ENCODE data around the gene SMPX.

The SMPX gene

GRCh38 chrX:21708116-21708515 lies 49.8 kb downstream of the SMPX start:
- H3K9ac ChIP-seq (ENCODE audit: low read length) = no peak overlapping the region
- H3K27ac ChIP-seq (ENCODE audit: low read depth, low read length) = no peak overlapping the region
- no peak overlapping the region for H3K4me3 ChIP-seq (ENCODE audit: low read depth in 1 of 2, low read length in 2 of 2)
- no peaks in the 10 kb centered on the region for H3K36me3 ChIP-seq (ENCODE audit: insufficient read depth, low read length)
- H3K27me3 ChIP-seq (ENCODE audit: control insufficient read depth in 1 of 2, insufficient read depth in 2 of 2, low read length in 2 of 2) = peaks cover 0 to 5% of the 10 kb centered on the region in 2 donors
- H3K4me1 ChIP-seq (ENCODE audit: insufficient read depth, low read length) = no peaks in the 10 kb centered on the region
- H3K9me3 ChIP-seq (ENCODE audit: low read length) = no peaks in the 10 kb centered on the region

GRCh38 chrX:21705225-21705624 lies 52.7 kb downstream of the SMPX start:
- no peaks in the 10 kb centered on the region for H3K4me1 ChIP-seq (ENCODE audit: insufficient read depth, low read length)

DNA sequence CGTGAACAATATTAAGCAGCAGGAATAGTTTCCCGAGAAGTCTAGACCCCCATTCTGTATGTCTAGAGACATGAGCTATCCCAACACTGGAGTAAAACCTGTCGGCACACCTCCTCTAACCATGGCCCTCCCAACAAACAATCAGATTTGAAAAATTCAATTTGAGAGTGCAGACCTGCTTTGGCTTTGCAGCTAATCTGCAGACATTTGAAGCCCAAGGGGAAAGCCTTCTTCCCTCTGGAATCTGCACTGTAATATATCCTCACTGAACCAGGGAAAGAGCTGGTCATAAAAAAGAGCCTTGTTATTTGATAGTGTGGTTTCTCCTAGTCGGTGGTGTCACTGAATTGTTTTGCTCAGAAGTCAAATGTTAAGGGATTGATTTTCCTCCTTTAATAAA lies 55.2 kb downstream of the SMPX start:
- H3K27me3 ChIP-seq (ENCODE audit: control insufficient read depth in 1 of 2, insufficient read depth in 2 of 2, low read length in 2 of 2) = peaks cover 0 to 3% of the 10 kb centered on the region in 2 donors
- no peak overlapping the region for H3K27ac ChIP-seq (ENCODE audit: low read depth, low read length)
- H3K4me1 ChIP-seq (ENCODE audit: insufficient read depth, low read length) = no peaks in the 10 kb centered on the region
- no peak overlapping the region for H3K4me3 ChIP-seq (ENCODE audit: low read depth in 1 of 2, low read length in 2 of 2)
- no peaks in the 10 kb centered on the region for H3K36me3 ChIP-seq (ENCODE audit: insufficient read depth, low read length)
- no peak overlapping the region for H3K9ac ChIP-seq (ENCODE audit: low read length)
- no peaks in the 10 kb centered on the region for H3K9me3 ChIP-seq (ENCODE audit: low read length)

More at GRCh38 chrX:21705225-21705624, 52.7 kb downstream of the SMPX start:
- Histone ChIP-seq H3K4me3 (ENCODE audit: low read depth in 1 of 2, low read length in 2 of 2) (no peak overlapping the region), H3K27ac (ENCODE audit: low read depth, low read length) (no peak overlapping the region), H3K9me3 (ENCODE audit: low read length) (no peaks in the 10 kb centered on the region), H3K27me3 (ENCODE audit: control insufficient read depth in 1 of 2, insufficient read depth in 2 of 2, low read length in 2 of 2) (peaks cover 0 to 5% of the 10 kb centered on the region in 2 donors), H3K9ac (ENCODE audit: low read length) (no peak overlapping the region), H3K36me3 (ENCODE audit: insufficient read depth, low read length) (no peaks in the 10 kb centered on the region)

DNA sequence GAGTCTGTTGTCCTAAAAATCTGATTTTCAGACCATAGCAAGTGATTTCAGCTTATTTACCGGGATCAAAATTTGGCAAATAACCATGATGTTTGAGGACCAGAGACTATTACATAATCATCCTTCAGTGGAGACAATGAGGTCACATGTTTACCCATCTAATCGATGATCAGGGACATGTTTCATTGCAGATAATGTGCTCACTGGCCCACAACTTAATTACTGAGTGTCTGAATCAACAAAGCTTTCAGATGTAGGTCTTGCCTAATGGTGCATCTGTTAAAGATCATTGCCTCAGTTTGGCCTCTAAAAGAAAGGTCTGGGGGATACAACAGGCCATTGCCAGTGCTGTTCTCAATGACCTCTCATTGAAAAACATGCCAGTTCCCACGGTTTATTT lies 56.9 kb downstream of the SMPX start:
- Histone ChIP-seq H3K27ac (ENCODE audit: low read depth, low read length) (no peak overlapping the region), H3K36me3 (ENCODE audit: insufficient read depth, low read length) (no peaks in the 10 kb centered on the region), H3K9ac (ENCODE audit: low read length) (no peak overlapping the region), H3K4me3 (ENCODE audit: low read depth in 1 of 2, low read length in 2 of 2) (no peak overlapping the region), H3K9me3 (ENCODE audit: low read length) (no peaks in the 10 kb centered on the region), H3K4me1 (ENCODE audit: insufficient read depth, low read length) (no peaks in the 10 kb centered on the region), H3K27me3 (ENCODE audit: control insufficient read depth in 1 of 2, insufficient read depth in 2 of 2, low read length in 2 of 2) (peaks cover 0 to 7% of the 10 kb centered on the region in 2 donors)

GRCh38 chrX:21700275-21700674 lies 57.6 kb downstream of the SMPX start:
- Histone ChIP-seq H3K9me3 (ENCODE audit: low read length) (no peaks in the 10 kb centered on the region), H3K27ac (ENCODE audit: low read depth, low read length) (no peak overlapping the region), H3K9ac (ENCODE audit: low read length) (no peak overlapping the region), H3K27me3 (ENCODE audit: control insufficient read depth in 1 of 2, insufficient read depth in 2 of 2, low read length in 2 of 2) (peaks cover 0 to 7% of the 10 kb centered on the region in 2 donors), H3K4me1 (ENCODE audit: insufficient read depth, low read length) (no peaks in the 10 kb centered on the region), H3K4me3 (ENCODE audit: low read depth in 1 of 2, low read length in 2 of 2) (no peak overlapping the region), H3K36me3 (ENCODE audit: insufficient read depth, low read length) (no peaks in the 10 kb centered on the region)

DNA sequence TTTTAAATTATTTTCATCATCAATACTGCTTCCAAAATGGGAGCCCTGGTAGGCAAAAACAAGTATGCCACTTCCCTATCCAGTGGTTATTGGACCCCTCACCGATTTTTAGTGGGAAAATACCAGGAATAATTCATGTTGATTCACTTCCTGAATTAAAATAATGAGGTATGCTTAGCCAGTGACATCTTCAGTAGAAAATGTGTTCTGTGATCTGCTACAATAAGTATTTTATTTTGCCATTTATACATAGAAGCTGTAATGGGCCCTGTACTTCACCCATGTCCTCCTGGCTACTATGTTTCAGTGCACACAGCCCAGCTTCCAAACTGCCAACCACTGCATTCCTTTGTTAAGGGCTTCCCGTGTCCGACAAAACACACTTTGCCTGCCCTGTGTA lies 58.8 kb downstream of the SMPX start:
- H3K4me3 ChIP-seq (ENCODE audit: low read depth in 1 of 2, low read length in 2 of 2) = no peak overlapping the region
- H3K4me1 ChIP-seq (ENCODE audit: insufficient read depth, low read length) = no peaks in the 10 kb centered on the region
- H3K9ac ChIP-seq (ENCODE audit: low read length) = no peak overlapping the region
- peaks cover 0 to 7% of the 10 kb centered on the region in 2 donors for H3K27me3 ChIP-seq (ENCODE audit: control insufficient read depth in 1 of 2, insufficient read depth in 2 of 2, low read length in 2 of 2)
- H3K36me3 ChIP-seq (ENCODE audit: insufficient read depth, low read length) = no peaks in the 10 kb centered on the region
- H3K9me3 ChIP-seq (ENCODE audit: low read length) = no peaks in the 10 kb centered on the region
- H3K27ac ChIP-seq (ENCODE audit: low read depth, low read length) = no peak overlapping the region

DNA sequence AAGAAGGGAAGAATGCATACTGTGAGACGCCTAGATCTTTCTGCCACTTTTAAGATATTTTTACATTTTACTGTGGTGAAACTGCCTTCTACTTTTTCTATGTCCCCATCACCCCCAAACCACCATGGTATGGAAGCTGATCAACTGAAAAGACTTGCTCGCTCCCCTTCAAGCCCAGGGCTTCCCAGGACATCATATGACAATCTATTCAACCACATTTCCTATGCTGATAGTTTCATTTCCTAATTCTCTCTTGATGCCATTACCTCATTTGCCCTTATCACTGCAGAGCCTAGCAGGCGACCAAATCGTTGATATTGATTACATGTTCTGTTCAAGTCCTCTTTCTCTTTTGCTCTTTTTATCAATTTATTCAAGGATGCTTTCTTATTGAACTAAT lies 59.6 kb downstream of the SMPX start:
- H3K4me3 ChIP-seq (ENCODE audit: low read depth in 1 of 2, low read length in 2 of 2) = no peak overlapping the region
- H3K27ac ChIP-seq (ENCODE audit: low read depth, low read length) = no peak overlapping the region

DNA sequence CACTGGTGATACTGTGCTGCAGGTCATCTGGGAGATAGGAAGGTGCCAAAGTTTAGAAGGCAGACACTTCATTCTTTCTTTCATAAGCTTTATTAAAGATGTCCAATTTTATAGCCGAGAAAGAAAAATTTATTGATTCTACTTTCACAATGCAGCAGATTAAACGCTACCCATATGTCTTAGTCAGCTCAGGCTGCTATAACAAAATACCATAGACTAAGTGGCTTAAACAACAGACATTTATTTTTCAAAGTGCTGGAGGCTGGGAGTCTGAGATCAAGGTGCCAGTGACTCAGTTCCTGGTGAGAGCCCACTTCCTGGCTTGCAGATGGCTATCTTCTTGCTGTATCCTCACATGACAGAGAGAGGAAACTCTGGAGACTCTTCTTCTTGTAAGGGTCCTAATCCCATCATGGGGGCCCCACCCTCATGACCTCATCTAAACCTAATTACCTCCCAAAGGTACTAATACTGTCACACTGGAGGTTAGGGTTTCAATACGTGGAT lies 66.4 kb downstream of the SMPX start:
- Histone ChIP-seq H3K4me1 (ENCODE audit: insufficient read depth, low read length) (no peaks in the 10 kb centered on the region), H3K4me3 (ENCODE audit: low read depth in 1 of 2, low read length in 2 of 2) (no peak overlapping the region), H3K36me3 (ENCODE audit: insufficient read depth, low read length) (no peaks in the 10 kb centered on the region), H3K27me3 (ENCODE audit: control insufficient read depth in 1 of 2, insufficient read depth in 2 of 2, low read length in 2 of 2) (no peaks in the 10 kb centered on the region), H3K9me3 (ENCODE audit: low read length) (no peaks in the 10 kb centered on the region), H3K9ac (ENCODE audit: low read length) (no peak overlapping the region), H3K27ac (ENCODE audit: low read depth, low read length) (no peak overlapping the region)

More for the DNA sequence above, 59.6 kb downstream of the SMPX start:
- H3K9me3 ChIP-seq (ENCODE audit: low read length) = no peaks in the 10 kb centered on the region
- peaks cover 0 to 7% of the 10 kb centered on the region in 2 donors for H3K27me3 ChIP-seq (ENCODE audit: control insufficient read depth in 1 of 2, insufficient read depth in 2 of 2, low read length in 2 of 2)
- no peaks in the 10 kb centered on the region for H3K36me3 ChIP-seq (ENCODE audit: insufficient read depth, low read length)
- no peak overlapping the region for H3K9ac ChIP-seq (ENCODE audit: low read length)
- H3K4me1 ChIP-seq (ENCODE audit: insufficient read depth, low read length) = no peaks in the 10 kb centered on the region

DNA sequence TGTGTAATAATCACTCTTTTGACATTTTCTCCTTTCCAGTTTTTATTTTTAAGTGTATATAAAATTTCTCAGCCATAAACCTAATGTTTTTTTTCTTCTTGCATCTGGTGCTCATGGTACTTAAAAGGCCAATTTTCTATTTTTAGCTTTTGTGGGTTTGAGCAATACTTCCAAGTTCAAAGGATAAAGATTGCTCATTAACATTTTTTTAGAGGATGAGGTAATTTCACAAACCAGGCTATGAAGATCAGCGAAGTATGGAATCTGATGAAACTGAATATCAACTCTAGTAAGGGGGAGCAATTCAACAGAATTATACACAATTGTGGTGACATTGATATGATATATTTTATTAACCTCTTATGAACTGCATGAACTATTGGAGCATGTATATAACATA lies 74.0 kb downstream of the SMPX start:
- no peaks in the 10 kb centered on the region for H3K36me3 ChIP-seq (ENCODE audit: insufficient read depth, low read length)
- H3K27me3 ChIP-seq (ENCODE audit: control insufficient read depth in 1 of 2, insufficient read depth in 2 of 2, low read length in 2 of 2) = no peaks in the 10 kb centered on the region
- H3K4me3 ChIP-seq (ENCODE audit: low read depth in 1 of 2, low read length in 2 of 2) = no peak overlapping the region
- no peaks in the 10 kb centered on the region for H3K4me1 ChIP-seq (ENCODE audit: insufficient read depth, low read length)
- no peak overlapping the region for H3K9ac ChIP-seq (ENCODE audit: low read length)
- no peak overlapping the region for H3K27ac ChIP-seq (ENCODE audit: low read depth, low read length)
- no peaks in the 10 kb centered on the region for H3K9me3 ChIP-seq (ENCODE audit: low read length)

GRCh38 chrX:21678048-21678612 lies 79.8 kb downstream of the SMPX start:
- H3K27me3 ChIP-seq (ENCODE audit: control insufficient read depth in 1 of 2, insufficient read depth in 2 of 2, low read length in 2 of 2) = no peaks in the 10 kb centered on the region
- no peaks in the 10 kb centered on the region for H3K36me3 ChIP-seq (ENCODE audit: insufficient read depth, low read length)
- no peaks in the 10 kb centered on the region for H3K4me1 ChIP-seq (ENCODE audit: insufficient read depth, low read length)
- H3K9me3 ChIP-seq (ENCODE audit: low read length) = no peaks in the 10 kb centered on the region
- H3K9ac ChIP-seq (ENCODE audit: low read length) = no peak overlapping the region
- no peak overlapping the region for H3K27ac ChIP-seq (ENCODE audit: low read depth, low read length)
- no peak overlapping the region for H3K4me3 ChIP-seq (ENCODE audit: low read depth in 1 of 2, low read length in 2 of 2)

DNA sequence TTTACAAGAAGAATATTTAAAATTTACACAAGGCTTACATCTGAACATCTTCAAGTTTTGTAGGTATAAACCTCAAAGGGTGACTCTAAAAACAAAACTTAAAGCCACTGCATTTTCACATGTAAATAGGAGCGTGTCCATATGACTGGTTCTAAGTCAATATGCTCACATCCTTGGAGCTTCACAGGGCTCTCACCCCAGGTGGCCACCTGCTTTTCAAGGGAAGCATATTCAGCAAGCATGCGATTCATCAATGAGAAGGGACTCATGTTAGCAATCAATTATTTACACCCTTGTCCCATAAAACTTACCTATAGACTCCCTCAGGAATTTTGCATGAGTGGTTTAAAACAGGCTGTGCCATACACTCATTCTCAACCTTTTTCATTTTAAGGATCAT lies 82.0 kb downstream of the SMPX start:
- Histone ChIP-seq H3K4me1 (ENCODE audit: insufficient read depth, low read length) (no peaks in the 10 kb centered on the region), H3K27ac (ENCODE audit: low read depth, low read length) (no peak overlapping the region), H3K4me3 (ENCODE audit: low read depth in 1 of 2, low read length in 2 of 2) (no peak overlapping the region), H3K36me3 (ENCODE audit: insufficient read depth, low read length) (no peaks in the 10 kb centered on the region), H3K9ac (ENCODE audit: low read length) (no peak overlapping the region), H3K27me3 (ENCODE audit: control insufficient read depth in 1 of 2, insufficient read depth in 2 of 2, low read length in 2 of 2) (no peaks in the 10 kb centered on the region), H3K9me3 (ENCODE audit: low read length) (no peaks in the 10 kb centered on the region)

- Histone ChIP-seq H3K36me3 (ENCODE audit: insufficient read depth, low read length) (no peaks in the 10 kb centered on the region), H3K4me3 (ENCODE audit: low read depth in 1 of 2, low read length in 2 of 2) (no peak overlapping the region), H3K27ac (ENCODE audit: low read depth, low read length) (no peak overlapping the region), H3K9ac (ENCODE audit: low read length) (no peak overlapping the region), H3K27me3 (ENCODE audit: control insufficient read depth in 1 of 2, insufficient read depth in 2 of 2, low read length in 2 of 2) (no peaks in the 10 kb centered on the region), H3K4me1 (ENCODE audit: insufficient read depth, low read length) (no peaks in the 10 kb centered on the region), H3K9me3 (ENCODE audit: low read length) (no peaks in the 10 kb centered on the region)
These were observed 83.3 kb downstream of the SMPX start for GRCh38 chrX:21674430-21675186.
